ENCODE data around the gene SAPCD1.

The SAPCD1 gene

GRCh38 chr6:31758281-31758680 lies 4.2 kb upstream of the SAPCD1 start:
- no peak for DNase-seq

- DNase-seq, result no peak
Measured at GRCh38 chr6:31760790-31761189, 1.7 kb upstream of the SAPCD1 start.

- no peak for DNase-seq
Measured at GRCh38 chr6:31761343-31761742, 1.1 kb upstream of the SAPCD1 start.

DNA sequence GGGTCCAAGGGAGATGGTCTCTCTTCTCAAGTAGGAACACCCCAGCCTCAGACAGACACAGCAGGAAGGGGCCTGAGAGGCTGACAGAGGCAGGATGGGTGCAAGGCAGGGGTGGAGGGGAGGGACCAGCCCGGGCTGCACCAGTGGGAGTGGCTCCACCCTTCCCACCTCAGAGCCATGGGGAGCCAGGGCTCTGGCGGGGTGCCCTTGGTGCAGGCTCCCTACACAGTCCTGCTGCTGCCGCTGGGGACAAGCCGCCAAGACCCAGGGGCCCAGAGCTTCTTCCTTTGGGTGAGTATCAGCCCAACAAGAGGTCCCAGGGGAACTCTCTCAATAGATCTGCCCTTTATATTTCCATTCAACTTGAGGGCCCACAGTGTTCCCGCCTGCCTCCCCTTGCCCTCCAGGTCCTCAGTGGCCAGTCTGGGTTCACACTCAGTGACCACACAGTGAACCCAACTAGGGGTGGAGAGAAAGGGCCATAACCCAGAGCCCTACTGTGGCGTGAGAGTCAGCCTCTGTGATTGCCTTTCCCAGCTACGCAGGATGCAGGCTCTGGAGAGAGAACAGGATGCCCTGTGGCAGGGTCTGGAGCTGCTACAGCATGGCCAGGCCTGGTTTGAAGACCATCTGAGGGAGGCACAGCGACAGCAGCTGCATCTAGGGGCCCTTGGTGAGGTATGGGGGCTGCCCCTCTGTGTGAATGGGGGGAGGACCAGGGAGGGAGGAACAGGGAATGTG lies 592 bp downstream of the SAPCD1 start:
- no peak for DNase-seq

DNA sequence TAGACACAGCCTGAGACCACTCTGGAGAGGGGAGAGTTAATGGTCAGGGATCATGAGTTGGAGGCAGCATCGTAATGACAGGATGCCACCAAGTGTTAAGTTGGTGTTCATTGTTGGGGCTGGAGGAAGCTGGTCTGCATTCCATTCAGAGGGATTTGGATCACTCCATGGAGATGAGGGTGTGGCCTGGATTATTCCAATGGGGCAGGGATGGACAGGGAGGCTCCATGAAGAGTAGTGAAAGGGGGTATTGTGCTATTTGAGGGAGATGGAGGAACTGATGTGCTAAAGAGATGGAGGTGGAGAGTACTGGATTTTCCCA lies 1.1 kb downstream of the SAPCD1 start:
- DNase-seq, result peak; percentile 69

- no peak for DNase-seq
Measured at GRCh38 chr6:31764198-31764597, 1.7 kb downstream of the SAPCD1 start.

- no peak for DNase-seq
Measured at GRCh38 chr6:31765559-31765909, 3.1 kb downstream of the SAPCD1 start.

GRCh38 chr6:31765910-31766794 lies 3.7 kb downstream of the SAPCD1 start:
- no peak for DNase-seq

DNA sequence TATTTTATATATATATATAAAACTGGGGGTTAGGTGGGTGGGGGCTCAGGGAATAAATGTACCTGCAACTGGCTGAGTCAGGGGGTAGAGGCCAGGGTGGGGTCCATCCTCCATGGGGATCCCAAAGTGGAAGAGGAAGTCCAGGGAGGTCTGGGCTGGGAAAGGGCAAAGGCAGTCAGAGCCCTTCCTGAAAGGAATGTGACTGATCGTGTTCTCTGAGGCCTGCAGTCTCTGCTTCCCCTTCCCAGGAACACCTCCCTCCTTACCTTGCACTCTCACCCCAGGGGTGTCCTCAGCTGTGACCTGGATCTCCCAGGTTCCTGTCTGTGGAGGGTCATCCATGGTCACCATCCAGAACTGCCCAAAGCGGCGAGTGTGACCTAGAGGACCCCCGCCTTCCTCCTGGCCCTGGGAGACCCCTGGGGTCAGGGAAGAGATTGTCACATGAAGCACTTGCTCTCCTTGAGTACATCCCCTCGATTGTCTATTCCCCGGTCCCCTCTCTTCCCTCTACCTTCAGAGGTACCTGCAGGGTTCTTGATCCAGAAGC lies 4.7 kb downstream of the SAPCD1 start:
- DNase-seq, result no peak

DNA sequence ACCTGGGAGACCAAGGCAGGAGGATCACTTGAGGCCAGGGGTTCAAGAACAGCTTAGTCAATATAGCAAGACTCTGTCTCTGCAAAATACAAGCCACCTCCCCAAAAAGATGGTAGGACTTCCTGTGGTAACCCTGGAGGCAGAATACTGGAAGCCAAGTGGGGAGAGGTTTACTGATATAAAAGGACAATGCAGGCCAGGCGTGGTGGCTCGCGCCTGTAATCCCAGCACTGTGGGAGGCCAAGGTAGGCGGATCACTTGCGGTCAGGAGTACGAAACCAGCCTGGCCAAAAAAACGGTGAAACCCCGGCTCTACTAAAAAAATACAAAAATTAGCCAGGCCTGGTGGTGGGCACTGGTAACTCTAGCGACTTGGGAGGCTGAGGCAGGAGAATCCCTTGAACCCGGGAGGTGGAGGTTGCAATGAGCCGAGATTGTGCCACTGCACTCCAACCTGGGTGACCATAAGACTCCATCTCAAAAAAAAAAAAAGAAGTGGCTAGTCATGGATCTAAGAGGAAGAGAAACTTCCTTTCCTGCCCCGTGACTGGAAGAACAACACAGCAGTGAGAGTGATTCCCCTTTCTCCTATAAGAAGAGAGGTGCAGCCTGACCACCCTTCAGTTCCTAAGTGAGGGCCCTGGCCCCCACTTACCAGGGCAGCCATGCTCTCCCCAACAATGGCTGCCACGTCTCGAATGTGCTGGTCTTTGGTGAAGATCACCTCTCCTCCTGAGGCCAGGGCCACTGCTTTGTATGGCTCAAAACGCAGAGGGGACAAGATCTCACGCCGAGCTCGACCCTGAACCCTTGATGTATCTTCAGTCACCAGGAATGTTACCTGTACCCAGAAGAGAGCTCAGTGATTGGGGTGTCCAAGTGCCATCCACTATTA lies 6.2 kb downstream of the SAPCD1 start:
- no peak for DNase-seq

GRCh38 chr6:31769684-31770371 lies 7.4 kb downstream of the SAPCD1 start:
- peak; percentile 32 for DNase-seq

DNA sequence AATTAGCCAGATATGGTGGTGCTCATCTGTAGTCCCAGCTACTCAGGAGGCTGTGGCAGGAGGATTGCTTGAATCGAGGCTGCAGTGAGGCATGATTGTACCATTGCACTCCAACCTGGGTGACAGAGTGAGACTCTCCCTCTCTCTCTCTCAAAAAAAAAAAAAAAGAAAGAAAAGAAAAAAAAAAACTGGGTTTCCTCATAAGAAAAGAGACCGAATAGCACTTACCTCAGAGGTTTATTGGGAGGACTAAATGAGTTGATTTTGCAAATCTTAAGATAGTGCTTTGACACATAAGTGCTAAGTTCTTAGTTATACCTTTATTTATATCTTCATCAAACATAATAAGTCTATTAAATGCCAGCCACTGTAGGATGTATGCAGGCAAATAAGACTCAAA lies 8.4 kb downstream of the SAPCD1 start:
- no peak for DNase-seq

DNA sequence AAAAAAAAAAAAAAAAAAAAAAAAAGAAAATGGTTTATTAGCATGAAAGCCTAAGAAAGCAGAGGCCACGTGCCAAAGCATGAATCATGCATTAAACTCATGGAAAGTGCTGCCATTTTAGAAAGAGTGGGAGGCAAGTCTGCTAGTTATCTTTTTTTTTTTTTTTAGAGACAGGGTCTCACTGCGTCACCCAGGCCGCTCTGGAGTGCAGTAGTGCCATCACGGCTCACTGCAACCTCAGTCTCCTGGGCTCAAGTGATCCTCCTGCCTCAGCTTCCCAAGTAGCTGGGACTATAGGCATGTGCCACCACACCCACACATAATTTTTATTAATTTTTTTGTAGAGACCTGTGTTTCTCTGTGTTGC lies 9.5 kb downstream of the SAPCD1 start:
- no peak for DNase-seq

GRCh38 chr6:31775184-31775583 lies 12.7 kb downstream of the SAPCD1 start:
- no peak for DNase-seq

GRCh38 chr6:31775633-31776484 lies 13.4 kb downstream of the SAPCD1 start:
- DNase-seq, result no peak

GRCh38 chr6:31776485-31776988 lies 14.1 kb downstream of the SAPCD1 start:
- DNase-seq, result no peak

- DNase-seq, result peak; percentile 54
Measured at GRCh38 chr6:31776989-31777666, 14.7 kb downstream of the SAPCD1 start, which contains the start of gene VWA7. TSS of gene VWA7 (minus strand) at chr6:31777328. CDS start at chr6:31776779, 549 bp downstream.

DNA sequence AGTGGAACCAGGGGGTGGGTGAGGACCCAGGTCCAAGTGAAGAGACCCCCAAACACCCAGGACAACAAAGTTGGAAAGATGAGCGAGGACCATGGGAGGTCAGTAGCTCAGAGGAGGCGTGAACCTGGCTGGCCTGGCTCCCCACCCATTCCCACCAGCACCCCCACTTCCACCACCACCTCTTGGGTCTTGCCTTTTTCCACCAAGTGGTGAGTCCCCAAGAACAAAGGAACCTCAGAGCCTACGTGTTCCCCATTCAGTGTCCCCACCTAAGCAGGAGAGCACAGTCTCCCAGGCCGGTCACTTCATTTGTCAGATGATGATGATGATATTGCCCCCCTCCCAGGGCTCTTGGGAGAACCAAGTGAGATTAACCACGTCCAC lies 15.2 kb downstream of the SAPCD1 start:
- DNase-seq, result no peak

DNA sequence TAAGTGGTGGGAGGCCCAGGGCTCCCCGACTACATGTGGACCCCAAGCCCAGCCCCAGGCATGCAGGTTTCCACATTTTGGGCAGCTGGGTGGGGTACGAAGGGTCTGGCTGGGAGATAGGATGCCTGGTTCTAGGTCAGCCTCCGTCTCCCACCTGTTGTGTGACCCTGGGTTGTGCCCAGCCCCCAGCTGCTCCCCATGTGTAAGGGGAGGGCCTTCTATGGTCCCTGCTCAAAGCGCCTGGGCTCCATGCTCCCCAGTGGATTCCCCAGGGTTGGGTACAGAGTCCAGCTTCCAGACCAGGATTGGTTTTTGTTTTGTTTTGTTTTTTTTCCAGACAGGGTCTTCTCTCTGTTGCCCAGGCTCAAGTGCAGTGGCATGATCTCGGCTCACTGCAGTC lies 15.7 kb downstream of the SAPCD1 start:
- DNase-seq, result no peak

- DNase-seq, result no peak
Measured at GRCh38 chr6:31778999-31779885, 16.8 kb downstream of the SAPCD1 start.

Measured in HCEC 1CT (cell line).